T follicular helper cell (primary cell): ENCODE measurements around the gene IQGAP1.
A peak's percentile ranks its signal among the peaks of the same experiment; 100 is the strongest.
"Not testable (repeated sequence)": the region's sequence is repeated elsewhere in the genome, so short reads cannot be mapped to it uniquely, and the experiment has no call there.

Experiments used
- DNase-seq: peaks from one replicate; pipeline ENCODE4 v3.0.0-alpha.2; 2020; ENCODE audit warnings: low read depth
- total RNA-seq, 2 experiments: gene quantifications; one replicate each; lab custom pipeline; 2026; lab: John Stamatoyannopoulos, UW

The IQGAP1 gene, protein sequence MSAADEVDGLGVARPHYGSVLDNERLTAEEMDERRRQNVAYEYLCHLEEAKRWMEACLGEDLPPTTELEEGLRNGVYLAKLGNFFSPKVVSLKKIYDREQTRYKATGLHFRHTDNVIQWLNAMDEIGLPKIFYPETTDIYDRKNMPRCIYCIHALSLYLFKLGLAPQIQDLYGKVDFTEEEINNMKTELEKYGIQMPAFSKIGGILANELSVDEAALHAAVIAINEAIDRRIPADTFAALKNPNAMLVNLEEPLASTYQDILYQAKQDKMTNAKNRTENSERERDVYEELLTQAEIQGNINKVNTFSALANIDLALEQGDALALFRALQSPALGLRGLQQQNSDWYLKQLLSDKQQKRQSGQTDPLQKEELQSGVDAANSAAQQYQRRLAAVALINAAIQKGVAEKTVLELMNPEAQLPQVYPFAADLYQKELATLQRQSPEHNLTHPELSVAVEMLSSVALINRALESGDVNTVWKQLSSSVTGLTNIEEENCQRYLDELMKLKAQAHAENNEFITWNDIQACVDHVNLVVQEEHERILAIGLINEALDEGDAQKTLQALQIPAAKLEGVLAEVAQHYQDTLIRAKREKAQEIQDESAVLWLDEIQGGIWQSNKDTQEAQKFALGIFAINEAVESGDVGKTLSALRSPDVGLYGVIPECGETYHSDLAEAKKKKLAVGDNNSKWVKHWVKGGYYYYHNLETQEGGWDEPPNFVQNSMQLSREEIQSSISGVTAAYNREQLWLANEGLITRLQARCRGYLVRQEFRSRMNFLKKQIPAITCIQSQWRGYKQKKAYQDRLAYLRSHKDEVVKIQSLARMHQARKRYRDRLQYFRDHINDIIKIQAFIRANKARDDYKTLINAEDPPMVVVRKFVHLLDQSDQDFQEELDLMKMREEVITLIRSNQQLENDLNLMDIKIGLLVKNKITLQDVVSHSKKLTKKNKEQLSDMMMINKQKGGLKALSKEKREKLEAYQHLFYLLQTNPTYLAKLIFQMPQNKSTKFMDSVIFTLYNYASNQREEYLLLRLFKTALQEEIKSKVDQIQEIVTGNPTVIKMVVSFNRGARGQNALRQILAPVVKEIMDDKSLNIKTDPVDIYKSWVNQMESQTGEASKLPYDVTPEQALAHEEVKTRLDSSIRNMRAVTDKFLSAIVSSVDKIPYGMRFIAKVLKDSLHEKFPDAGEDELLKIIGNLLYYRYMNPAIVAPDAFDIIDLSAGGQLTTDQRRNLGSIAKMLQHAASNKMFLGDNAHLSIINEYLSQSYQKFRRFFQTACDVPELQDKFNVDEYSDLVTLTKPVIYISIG (N-terminal part only)
- total RNA-seq: 388 to 539 reads per million in 2 experiments

GRCh38 chr15:90387534-90388461 is at the start of gene IQGAP1:
IQGAP1 (plus strand) TSS chr15:90388242; CDS start chr15:90388342, 100 bp downstream.
- peak; percentile 91 for DNase-seq

- DNase-seq: no peak
These were observed 49.5 kb upstream of the IQGAP1 start for GRCh38 chr15:90338532-90338931.

DNA sequence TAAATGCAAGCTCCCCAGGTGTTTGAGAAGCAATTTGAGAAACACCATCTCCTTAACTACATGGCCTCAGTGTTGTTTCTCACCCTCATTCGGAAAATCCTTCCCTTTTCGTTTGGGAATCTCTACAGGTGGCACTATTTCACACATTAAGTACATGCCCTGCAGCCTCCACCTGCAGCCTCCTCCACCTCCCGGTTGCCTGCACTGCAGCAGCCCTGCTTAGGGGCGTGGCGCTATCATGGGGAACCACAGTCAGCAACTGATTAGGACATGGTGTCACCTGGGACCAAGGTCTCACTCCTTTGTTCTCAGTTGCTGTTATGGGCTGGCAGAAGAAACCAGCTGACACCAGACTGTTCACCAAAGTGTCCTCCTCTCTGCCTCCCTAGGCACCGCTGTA is 47.7 kb upstream of the IQGAP1 start:
- DNase-seq: no peak

GRCh38 chr15:90343302-90343790 is 44.7 kb upstream of the IQGAP1 start:
- no peak for DNase-seq

DNA sequence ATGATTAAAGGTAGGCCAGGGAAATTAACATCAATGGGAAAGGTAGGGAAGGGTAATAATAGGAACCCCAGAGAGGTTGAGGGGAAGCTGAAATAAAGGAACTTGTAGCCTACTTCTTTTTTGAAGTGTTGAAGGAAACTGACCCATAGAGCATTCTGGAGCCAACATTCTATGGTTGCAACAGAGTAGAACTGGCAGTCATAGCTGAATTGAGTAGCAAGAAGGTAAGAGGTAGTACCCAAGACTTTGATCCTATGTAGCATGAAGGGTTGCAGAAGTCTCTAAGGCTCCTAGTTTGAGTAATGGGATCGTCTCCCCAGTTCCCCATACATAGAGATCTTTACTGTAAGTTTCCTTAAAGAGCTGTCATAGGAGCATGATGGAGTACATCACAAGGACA is 43.4 kb upstream of the IQGAP1 start:
- no peak for DNase-seq

DNA sequence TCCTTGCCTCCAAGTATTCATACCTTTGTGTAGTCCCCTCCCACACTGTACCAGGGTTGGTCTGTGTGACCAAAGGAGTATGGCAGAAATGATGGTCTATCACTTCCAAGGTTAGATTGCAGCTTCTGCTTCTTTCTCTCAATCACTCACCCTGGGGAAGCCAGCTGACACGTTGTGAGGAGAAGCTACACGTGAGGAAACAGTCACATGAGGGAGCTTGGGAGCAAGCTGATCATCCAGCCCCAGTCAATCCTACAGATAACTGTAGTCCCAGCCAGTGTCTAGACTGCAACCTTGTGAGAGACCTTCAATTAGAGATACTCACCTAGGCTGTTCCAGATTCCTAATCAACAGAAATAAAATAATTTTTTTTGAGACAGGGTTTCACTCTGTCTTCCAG is 42.2 kb upstream of the IQGAP1 start:
- DNase-seq: no peak

DNA sequence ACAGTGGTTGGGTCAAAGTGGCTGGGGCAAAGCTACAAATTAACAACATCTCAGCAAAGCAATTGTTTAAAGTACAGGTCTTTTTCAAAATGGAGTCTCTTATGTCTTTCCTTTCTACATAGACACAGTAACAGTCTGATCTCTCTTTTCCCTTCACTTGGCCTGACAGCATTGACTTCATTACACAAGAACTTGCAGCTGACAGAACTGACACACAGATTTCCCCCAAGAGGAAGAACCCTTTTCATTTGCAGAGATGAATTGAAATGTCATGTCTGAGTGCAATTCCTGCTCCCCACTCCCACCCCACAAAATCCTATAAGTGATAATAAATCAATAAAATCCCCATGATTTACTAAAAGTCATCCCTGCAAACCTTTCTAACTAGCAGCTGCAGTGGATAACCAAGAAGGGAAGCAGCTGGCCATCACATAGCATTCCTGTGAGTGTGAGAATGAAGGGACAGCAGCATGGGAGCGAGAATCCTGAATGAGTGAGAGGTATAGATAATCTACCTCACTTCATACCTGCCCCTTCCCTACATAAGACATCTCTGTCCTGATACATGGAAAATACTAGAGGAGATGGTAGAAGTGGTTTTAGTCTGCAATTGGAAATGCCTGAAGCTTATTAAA is 40.5 kb upstream of the IQGAP1 start:
- DNase-seq: not testable (repeated sequence)

DNA sequence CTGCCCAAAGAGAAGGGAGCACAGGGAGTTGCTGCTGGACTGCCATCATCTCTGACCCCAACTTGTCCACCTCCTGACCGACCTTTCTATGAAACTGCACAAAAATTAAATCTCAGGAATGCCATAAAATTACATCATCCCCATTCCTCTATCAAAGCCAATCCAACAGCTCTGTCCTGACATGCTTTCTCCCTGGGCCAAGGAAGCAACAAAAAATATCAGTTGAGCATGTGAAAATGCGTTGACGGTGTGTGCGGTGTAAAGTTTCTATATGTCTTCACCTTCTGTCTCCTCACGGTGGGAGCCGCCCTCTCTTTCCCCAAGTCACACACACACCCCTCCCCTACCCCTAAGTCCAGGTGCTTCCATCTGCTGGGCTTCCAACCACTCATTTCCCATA is 39.6 kb upstream of the IQGAP1 start:
- DNase-seq: no peak

- no peak for DNase-seq
These were observed 39.0 kb upstream of the IQGAP1 start for GRCh38 chr15:90349072-90349471.

DNA sequence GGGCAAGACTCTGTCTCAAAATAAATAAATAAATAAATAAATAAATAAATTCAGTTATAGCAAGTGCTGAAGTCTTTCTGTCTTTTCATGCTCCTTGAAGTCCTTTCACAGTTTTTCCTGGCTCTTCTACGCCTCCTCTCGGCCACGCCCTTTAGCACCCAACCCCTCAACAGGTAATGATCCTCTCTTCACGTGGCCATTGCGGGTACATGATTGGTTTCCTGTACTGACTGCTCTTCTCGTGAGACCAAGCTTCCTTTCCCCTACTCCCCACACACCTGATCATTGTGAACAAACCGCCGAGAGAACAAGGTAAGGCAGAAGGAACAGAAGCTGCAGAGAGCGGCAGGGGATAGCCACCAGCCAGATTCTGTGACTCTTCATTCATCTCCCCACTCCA is 38.2 kb upstream of the IQGAP1 start:
- DNase-seq: no peak

- DNase-seq: no peak
These were observed 36.4 kb upstream of the IQGAP1 start for GRCh38 chr15:90351479-90352106.

GRCh38 chr15:90352107-90352893 is 35.7 kb upstream of the IQGAP1 start, which contains the start of gene ZNF774:
ZNF774 (plus strand) TSS chr15:90352284; CDS start chr15:90354661, 2,377 bp downstream.
- DNase-seq: peak; percentile 88

DNA sequence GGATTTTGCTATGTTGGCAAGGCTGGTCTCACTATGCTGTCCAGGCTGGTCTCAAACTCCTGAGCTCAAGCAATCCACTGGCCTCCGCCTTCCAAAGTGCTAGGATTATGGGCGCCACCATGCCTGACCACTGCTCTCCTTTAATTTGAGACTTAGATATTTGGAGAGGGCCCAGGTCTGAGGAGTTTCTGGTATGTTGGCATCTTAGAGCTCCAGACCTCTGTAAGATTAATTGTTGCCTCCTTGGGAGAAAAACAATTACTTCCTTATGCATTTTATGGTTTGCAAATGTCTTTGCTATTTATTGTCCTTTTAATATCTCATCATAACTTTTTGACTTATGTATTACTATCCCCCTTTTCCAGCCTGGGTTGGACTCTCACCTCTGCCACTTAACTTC is 33.1 kb upstream of the IQGAP1 start:
- DNase-seq: no peak

- no peak for DNase-seq
These were observed 29.7 kb upstream of the IQGAP1 start for GRCh38 chr15:90358124-90359033.

DNA sequence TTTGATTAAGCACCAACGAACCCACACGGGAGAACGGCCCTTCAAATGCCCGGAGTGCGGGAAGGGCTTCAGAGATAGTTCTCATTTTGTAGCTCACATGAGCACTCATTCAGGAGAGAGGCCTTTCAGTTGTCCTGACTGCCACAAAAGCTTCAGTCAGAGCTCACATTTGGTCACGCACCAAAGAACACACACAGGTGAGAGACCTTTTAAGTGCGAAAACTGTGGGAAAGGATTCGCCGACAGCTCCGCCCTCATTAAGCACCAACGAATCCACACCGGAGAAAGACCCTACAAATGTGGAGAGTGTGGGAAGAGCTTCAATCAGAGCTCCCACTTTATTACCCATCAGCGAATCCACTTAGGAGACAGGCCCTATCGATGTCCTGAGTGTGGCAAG is 27.3 kb upstream of the IQGAP1 start:
- no peak for DNase-seq

DNA sequence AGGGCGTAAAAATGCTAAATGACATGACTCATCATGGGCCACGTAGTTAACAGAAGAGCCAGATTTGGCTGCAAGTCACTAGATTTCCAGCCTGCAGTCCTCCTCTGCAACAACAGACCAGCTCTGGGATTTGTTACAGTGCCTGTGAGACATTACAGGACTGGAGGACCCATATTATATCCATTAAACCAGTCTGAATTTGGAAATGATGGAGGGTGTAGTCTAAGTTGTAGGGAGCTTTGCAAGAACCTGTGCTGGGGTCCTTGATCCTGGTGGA is 25.2 kb upstream of the IQGAP1 start:
- no peak for DNase-seq

DNA sequence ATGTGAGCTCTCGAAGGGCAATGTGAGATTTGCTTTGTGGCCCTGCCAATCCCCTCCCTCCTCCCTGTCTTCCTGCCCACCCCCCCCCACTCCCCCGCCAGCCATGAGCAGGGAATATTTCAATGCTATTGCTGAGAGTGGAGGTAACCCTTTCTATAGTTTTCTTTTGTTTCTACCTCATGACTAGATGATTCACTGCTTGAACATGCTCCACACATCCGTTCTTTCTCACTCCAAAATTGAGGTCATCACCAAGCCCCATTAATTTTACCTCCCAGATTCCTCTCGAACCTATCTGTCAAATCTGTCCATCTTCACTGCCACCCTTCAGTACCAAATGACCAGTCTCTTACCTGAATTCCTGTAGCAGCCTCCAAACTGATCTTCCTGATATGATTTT is 23.8 kb upstream of the IQGAP1 start:
- DNase-seq: no peak
